Left kidney (tissue), 8 donors: Measurements from ENCODE around the gene ALOX5AP. TPM values are rescaled to one million over a fixed set of nuclear protein-coding genes. Genes with fewer than 3 reads are reported as not detected.

Source experiments
- DNase-seq: peaks from one replicate; pipeline ENCODE4 v3.0.0-alpha.2; 2013
- long read RNA-seq, 8 donors: transcript quantifications; one replicate each; lab custom pipeline, GENCODE V29; 2026
- polyA plus RNA-seq: library from polyadenylated mRNA; unstranded; fragments of 120-200 nt; gene quantifications from one replicate; pipeline ENCODE4 v1.2.1, GENCODE V29; 2013; ENCODE audit not compliant: insufficient read length

ALOX5AP gene
- polyA plus RNA-seq: 4.2 TPM
- long read RNA-seq, donor 1, partial matches to known transcripts: 0 of 3 reads
- long read RNA-seq, donor 1, other reads (novel, unspliced or antisense): 0 of 3 reads
- long read RNA-seq, donor 2: 0 reads
- long read RNA-seq, donor 3, partial matches to known transcripts: 0 of 2 reads
- long read RNA-seq, donor 3, other reads (novel, unspliced or antisense): 0 of 2 reads
- long read RNA-seq, donor 4: 0 reads
- long read RNA-seq, donor 5, partial matches to known transcripts: 0 of 3 reads
- long read RNA-seq, donor 5, other reads (novel, unspliced or antisense): 0 of 3 reads
- long read RNA-seq, donor 6, partial matches to known transcripts: 0 of 3 reads
- long read RNA-seq, donor 6, other reads (novel, unspliced or antisense): 0 of 3 reads
- long read RNA-seq, donor 7, transcript ALOX5AP-201 (5 exons, 904 nt): major isoform, 7 of 7 reads
- long read RNA-seq, donor 7, partial matches to known transcripts: 0 of 7 reads
- long read RNA-seq, donor 7, other reads (novel, unspliced or antisense): 0 of 7 reads
- long read RNA-seq, donor 8: 0 reads

DNA sequence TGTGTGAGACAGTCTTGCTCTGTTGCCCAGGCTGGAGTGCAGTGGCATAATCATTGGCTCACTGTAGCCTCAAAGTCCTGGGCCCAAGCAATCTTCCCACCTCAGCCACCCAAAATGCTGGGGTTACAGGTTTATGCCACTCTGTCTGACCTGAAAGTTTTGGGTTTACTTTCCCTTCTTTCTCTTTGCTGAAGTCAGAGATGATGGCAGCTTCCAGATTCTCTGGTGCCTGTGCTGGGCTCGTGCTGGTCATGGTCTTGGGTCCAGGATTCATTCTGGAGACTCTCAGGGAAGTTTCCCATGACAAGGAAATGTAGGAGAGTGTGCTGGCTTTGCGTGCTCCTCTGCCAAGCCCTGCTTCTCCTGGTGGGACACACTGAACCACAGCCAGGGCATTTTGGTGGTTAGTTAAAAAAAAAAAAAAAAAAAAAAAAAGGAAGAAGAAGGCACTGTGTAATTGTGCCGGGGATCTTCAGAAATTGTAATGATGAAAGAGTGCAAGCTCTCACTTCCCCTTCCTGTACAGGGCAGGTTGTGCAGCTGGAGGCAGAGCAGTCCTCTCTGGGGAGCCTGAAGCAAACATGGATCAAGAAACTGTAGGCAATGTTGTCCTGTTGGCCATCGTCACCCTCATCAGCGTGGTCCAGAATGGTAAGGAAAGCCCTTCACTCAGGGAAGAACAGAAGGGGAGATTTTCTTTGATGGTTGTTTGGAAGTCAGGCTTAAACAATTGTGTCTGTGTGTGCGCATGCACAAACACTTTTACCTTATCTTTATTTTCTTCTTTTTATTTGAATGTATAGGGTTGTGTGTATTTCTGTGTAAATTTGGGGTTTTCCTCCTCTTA, at the start of gene ALOX5AP:
Gene ALOX5AP (plus strand): TSS at position 519 of the 847 bp plus-strand sequence. CDS start 63 bp downstream, at position 582.
- no peak for DNase-seq

DNA sequence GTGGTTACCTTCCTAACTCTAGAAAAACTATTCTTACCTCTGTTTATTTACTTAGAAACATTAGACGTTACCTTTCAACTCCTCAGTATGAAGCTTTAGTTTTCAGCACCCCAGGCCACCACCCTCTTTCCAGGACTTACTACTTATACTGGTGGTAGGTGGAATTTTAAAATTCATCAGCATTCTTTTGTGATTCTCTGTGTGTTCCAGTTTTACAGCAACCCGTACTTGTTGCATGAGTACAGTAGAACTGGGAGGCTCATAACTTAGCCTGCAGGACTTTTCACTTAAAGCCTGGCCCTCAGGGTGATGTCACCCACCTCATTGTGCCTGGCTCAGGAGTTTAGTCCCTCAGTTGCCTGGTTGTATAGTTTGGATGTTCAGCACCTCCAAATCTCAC, 49.4 kb upstream of the ALOX5AP start:
- no peak for DNase-seq

DNA sequence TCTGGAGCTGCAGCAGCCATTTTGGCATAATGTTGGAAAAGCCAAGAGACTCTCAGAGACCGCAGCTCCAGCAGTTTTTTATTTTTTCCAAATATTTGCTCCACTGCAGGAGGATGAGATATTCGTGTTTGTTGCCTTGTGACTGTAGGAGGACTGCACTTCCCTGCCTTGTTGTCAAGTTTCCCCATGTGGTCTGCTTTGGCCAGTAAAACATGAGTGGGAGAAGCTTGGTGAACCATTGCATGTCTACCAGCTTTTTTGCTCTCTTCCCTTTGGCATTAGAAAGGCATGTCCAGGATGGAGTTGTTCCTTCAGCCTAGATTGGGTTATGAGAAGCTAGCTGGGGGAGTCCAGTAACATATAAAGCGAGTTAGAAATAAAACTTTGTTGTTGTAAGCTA, 47.7 kb upstream of the ALOX5AP start:
- DNase-seq: no peak

DNA sequence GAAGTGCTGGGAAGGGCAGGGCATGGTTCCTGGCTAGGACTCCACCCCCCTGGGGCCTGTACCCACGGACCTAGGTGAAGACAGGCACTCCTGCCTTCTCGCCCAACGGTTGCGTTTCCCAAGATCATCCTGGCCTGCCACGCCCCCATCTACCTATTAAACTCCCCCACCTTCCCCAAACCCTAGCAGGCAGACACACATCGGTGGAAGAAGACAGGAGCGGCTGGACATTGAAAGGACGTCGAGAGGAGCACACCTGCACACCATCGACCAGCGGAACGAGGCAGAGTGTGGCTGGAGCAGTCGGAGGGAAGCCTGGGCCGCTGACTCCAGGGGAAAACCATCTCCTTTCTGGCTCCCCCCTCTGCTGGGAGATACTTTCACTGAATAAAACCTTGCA, 45.6 kb upstream of the ALOX5AP start:
- no peak for DNase-seq

DNA sequence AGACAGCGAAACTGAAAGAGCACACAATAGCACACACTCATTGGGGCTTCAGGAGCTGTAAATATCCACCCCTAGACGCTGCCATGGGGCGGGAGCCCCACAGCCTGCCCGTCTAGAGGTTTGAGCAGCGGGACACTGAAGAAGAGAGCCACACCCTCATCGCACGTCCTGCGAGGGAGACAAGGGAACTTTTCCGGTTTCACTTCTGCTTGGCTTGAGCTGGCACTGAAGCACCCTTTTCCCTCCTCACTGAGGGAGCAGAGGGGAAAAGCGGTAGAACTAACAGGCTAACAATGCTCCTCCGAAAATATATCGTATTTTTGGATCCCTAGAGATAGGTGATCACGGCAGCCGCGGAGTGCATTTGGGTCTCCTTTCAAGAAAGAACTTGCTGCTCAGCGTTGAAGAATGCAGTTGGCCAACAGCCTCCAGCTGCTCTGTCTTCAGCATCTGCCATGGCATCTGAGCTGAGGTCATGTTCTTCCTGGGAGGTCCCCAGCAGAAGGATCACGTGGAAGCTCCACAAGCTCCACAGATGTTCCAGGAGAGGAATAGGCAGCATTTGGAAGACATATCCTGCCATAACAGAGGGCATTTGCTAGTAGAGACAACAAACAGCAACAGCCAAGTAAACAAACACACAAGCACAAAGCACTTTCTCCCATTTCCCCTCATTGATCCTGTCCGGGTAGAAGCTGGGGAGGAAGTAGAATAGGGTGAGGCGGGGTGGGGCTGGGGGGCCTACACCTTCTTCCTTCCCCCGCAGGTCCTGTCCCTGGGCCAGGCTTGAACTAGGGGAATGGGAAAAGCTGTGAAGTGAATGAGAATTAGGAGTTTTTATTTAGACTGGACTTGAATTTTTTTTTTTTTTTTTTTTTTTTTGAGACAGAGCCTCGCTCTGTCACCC, 44.8 kb upstream of the ALOX5AP start:
- DNase-seq: no peak

DNA sequence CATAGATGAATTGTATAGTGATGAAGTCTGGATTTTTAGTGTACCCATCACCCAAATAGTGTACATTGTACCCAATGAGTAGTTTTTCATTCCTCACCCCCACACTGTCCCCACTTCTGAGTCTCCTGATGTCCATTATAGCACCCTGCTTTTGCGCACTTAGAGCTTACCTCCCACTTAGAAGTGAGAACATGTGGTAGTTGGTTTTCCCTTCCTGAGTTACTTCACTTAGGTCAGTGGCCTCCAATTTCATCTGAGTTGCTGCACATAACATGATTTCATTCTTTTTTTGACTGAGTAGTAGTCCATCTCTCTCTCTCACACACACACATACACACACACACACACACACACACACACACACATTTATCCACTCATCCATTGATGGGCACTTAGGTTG, 43.2 kb upstream of the ALOX5AP start:
- DNase-seq: no peak

DNA sequence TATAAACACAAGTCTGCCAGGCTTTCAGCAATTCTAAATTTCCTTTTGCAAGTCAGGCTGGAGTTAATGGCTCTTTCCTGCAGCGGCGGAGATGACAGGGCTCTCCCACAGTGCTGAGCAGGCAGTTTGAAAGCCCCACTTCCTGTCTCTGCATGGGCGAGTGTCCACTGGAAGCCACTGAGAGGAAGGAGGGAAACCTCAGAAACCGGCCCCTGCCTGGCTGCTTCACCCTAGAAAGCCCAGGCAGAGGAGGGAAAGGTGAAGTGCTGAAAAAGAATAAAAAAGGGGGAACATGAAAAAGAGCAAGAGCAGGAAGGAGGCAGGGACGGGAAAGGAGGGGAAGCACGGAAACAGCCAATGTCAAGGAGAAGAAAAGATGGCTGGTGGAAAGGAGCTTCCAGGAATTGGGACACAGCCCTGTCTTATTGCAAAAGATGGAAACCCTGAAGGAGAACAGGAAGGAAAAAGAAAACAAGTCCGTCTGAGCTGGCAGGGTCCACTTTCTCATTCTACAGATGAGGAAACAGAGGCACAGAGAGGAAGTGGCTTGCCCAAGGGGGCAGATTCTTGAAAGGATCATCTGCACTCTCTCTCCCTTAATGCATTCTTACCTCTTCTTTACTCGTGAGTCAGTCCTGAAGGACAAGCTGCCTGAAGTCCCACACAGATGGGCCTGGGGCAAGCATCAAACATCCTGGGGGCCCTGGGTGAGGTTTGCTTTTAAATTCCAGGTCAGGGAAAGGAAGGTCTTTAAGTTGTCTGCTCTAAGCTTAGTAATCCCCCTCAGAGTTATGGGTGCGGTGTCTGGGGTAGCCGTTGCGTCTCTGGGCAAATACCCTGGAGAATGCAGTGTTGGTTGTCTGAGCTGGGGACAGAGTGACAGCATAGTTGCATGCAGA, 38.8 kb upstream of the ALOX5AP start:
- no peak for DNase-seq

DNA sequence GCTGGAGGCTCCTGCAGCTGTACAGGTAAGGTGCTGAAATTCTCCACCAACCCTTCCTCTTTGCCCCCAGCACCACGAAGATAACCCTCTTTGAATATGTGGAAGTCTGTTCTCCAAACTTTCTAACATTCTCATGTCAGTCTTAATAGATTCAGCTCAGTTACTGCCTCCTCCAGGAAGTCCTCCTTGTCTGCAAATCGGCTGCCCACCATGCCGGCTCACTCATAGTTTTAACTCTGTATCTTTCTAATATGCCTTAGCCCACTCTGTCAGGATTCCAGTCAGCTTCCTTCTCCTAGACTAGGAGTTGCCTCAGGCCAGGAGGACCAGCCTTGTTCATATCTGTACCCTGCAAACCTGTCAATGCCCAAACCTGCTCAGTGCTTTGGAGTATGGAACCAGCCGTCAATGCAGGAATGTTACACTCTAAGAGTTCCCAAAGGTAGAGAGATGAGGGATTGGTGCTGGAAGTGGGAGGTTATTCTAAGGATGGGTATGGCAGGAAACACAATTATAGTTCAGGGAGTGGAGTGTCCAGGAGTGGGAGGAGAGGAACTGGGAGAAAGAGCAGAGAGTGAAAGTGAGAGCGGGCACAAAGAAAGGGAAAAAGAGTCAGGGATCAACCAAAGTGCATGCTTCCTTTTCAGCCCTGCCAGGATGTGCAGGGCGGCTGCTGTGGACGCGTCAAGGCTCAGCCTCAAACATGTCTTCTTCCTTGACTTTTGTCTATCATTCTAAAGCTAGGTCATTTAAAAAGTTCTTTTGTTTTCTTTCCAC, 38.0 kb upstream of the ALOX5AP start:
- no peak for DNase-seq

DNA sequence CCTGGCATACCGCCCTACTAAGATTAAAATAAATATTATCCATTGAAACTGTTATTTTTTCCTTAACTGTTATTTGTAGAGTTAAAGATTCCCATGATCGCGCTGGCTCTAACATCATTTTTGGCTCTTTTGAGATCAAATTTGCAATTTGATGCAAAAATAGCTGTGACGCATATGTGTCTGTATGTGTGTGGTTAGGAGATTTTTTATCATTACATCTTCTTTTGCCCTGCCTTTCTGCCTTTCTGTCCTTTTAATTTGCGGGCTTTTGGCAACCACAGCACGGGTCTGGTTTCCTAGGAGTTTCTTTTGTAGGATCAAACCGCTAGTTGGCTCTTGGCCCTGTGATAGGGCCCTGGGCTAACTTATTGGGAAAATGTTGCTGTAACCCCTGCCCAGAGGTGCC, 37.3 kb upstream of the ALOX5AP start:
- no peak for DNase-seq

DNA sequence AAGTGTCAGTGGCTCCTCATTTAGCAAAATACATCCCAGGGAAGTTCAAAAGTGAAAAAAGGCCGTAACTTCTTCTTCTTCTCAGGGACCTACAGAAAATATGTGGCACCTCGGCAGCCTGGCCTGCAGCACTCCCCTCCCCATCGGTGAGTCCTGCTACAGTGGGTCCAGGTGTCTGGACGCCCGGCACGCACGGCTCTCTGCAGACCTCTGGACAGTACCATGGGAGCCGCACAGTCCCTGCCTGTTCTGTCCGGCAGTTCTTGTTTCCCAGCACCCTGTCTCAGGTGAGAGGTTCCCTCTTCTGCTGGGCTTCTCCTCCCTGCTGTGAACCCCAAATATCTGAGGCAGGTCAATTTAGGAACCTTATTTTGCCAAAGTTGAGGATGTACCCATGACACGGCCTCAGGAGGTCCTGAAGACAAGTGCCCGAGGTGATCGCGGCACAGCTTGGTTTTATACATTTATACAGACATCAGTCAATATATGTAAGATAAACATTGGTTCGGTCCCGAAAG, 36.8 kb upstream of the ALOX5AP start:
- DNase-seq: no peak

DNA sequence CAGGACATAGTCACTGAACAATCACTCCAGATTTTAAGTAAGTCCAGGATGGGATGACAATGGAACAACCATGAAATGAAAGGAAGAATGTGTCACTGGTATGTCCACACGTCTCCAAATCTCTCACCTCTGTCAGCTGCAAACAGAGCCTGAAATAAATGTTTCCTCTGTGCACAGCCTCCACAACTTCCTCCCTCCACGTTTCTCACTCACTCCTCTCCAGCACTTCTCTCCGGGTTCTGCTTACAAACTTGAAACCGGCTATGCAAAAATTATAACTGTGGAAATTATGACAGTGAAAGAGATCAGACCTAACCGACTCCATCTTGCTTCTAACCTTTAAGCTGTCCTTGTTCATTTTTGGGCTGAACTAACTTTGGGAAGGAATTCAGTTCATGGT, 35.0 kb upstream of the ALOX5AP start:
- no peak for DNase-seq

DNA sequence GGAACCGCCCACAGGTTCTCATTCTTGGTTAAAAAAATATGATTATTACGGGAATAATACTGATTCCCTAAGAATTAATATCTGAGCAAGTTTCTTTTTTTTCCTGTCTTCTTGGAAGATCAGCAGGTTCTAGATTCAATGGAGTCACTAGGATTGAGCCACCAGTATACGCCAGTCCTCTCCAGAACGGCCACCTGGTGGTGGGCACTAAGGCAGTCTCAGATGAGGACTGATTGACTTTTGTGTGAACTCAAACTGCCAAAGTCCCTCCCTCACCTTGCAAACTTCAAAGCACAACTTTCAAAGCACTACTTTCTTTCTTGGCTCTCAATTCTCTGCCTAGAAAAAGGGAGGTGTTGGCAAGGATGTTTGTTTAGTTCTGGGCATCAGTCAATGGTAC, 33.3 kb upstream of the ALOX5AP start:
- no peak for DNase-seq

DNA sequence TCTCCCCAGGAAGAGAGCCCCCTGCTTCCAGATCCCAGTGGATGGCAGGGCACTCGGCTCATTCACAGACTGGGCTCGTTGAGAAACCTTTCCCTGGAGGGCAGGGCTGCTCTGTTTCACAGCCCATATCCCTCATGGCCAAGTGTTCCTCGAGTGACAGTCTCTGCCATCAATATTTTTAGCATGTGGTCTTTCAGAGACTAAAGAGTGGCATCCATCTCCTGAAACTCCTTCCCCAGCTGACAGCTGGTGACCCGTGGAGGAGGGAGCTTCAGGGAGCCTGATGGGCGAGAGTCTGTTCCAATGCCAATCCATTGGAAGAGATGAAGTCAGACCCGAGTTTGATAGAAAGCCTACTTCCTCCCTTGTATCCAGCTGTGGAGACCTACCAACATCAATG, 30.7 kb upstream of the ALOX5AP start:
- DNase-seq: no peak

DNA sequence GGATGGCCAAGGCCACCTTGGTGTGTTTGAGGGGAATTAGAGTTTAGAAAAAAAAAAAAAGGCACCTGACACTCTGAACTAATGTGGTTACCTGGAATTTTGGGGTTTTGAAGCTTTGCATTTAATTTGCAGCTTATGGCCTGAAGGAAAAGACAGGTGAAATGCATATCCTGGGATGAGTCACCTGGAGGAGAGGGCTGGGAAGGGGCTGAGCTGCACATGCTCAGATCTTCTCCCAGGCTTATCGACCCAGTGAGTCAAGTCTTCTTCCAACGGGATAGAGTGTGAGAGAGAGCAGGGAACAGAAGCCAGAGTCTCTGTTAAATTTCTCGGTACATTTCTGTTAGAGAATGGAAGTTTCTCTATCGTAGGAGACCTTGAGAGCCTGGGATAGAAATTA, 29.7 kb upstream of the ALOX5AP start:
- DNase-seq: no peak

DNA sequence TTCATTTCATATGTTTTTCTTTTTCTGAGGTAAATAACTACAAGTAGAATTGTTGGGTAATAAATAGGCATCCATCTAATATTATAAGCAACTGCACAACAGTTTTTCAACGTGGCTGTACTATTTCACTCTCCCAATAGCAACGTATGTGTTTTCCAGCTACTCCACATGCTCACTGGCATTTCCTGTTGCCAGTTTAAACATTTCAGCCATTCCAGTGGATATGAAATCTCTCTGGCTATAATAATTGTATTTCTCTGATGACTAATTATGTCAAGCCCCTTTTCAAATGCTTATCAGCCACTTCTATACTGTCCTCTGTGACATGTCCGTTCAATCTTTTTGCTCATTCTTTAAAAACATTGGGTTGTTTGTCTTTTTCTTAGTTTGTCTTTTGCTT, 26.8 kb upstream of the ALOX5AP start:
- no peak for DNase-seq

DNA sequence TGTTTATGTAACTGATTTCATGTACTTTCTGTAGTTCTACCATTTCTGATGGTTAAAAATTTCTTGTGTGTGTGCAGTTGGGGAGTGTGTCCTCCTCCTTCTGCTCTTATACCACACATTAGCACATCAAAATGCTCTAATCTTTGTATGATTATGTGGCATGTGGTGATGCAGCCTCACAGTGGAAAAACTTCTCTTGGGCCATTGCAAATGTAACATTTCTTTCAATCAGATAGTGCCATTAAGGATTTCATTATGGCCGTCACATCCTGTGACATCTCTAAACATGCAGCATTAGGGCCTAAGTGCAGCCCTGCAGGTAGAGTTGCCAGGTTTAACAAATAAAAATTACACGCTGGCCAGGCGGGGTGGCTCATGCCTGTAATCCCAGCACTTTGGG, 24.9 kb upstream of the ALOX5AP start:
- no peak for DNase-seq

DNA sequence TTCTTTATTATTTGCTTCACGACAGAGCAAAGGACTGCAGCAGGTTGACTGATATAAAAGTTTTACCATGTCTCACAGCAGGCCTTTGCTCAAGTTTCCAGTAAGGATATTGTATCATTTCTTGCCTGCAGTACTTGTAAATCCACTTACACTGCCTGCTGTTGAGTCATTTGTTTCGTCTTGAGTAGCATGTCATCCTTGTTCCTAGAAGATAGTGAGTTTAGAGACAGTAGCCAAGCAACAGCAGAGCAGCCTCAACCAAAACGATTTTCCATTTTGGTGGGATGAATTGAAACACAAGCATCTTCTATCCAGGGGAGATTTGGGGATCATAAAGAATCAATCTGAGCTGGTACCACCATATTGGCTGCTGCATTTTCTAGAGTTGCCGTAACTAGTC, 24.0 kb upstream of the ALOX5AP start:
- DNase-seq: no peak

DNA sequence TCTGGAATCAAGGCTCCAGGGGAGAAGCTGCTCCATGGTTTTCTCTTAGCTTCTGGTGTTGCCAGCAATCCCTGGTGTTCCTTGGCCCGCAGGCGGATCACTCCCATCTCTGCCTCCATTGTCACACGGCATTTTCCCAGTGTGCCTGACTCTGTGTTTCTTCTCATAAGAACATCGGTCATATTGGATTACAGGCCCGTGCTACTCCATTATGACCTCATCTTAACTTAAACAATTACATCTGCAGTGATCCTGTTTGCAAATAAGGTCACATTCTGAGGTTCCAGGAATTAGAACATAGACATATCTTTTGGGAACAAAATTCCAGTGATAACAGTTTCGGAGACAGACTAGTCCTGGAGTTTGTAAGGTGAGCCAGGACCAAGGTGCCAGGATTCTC, 23.5 kb upstream of the ALOX5AP start:
- no peak for DNase-seq
